Erythroblast (primary cell): ENCODE data around the gene ERP29.

Source experiments
- GATA1 ChIP-seq: IDR thresholded peaks from 2 replicates; pipeline ENCODE4 v1.6.1; 2011; ENCODE audit warnings: low read depth, mild to moderate bottlenecking, control low read depth, low read length, moderate library complexity
- POLR2A ChIP-seq: IDR thresholded peaks from 2 replicates; pipeline ENCODE4 v1.6.1; 2011; ENCODE audit warnings: mild to moderate bottlenecking, low read length

GRCh38 chr12:112000820-112001219 is 12.4 kb upstream of the ERP29 start:
- TF ChIP-seq POLR2A (no peak), GATA1 (no peak)
